Measurements from ENCODE around the gene ACP6.
A peak's percentile ranks its signal among the peaks of the same experiment; 100 is the strongest.

The ACP6 gene

GRCh38 chr1:147598621-147599361 lies 71.5 kb downstream of the ACP6 start:
- H3K27me3 ChIP-seq (ENCODE audit: control insufficient read depth in 5 of 5, insufficient read depth in 4 of 5, low read length in 5 of 5), result no peaks in the 10 kb centered on the region
- H3K36me3 ChIP-seq (ENCODE audit: control insufficient read depth in 5 of 5, insufficient read depth in 5 of 5, low read length in 5 of 5), result no peaks in the 10 kb centered on the region
- H3K27ac ChIP-seq (ENCODE audit: low read depth, low read length), result peak overlapping the region; percentile 60
- H3K9ac ChIP-seq (ENCODE audit: low read length in 5 of 5), result peak overlapping the region in 4 of 5 donors; percentile 63 to 87 (median 75)
- H3K9me3 ChIP-seq (ENCODE audit: control insufficient read depth in 5 of 5, low read length in 5 of 5), result no peaks in the 10 kb centered on the region
- H3K4me3 ChIP-seq (ENCODE audit: low read depth in 1 of 5, low read length in 5 of 5), result peak overlapping the region; percentile 85 to 96 (median 90)
- H3K4me1 ChIP-seq (ENCODE audit: control insufficient read depth in 5 of 5, insufficient read depth in 5 of 5, low read length in 5 of 5), result peaks cover 3 to 20% (median 16%) of the 10 kb centered on the region in 5 donors

GRCh38 chr1:147597010-147597409 lies 73.3 kb downstream of the ACP6 start:
- no peaks in the 10 kb centered on the region for H3K36me3 ChIP-seq (ENCODE audit: control insufficient read depth in 5 of 5, insufficient read depth in 5 of 5, low read length in 5 of 5)
- H3K9me3 ChIP-seq (ENCODE audit: control insufficient read depth in 5 of 5, low read length in 5 of 5), result peaks cover 0 to 3% (median 0%) of the 10 kb centered on the region in 5 donors
- H3K27ac ChIP-seq (ENCODE audit: low read depth, low read length), result no peak overlapping the region
- no peak overlapping the region for H3K4me3 ChIP-seq (ENCODE audit: low read depth in 1 of 5, low read length in 5 of 5)
- no peak overlapping the region for H3K9ac ChIP-seq (ENCODE audit: low read length in 5 of 5)
- no peaks in the 10 kb centered on the region for H3K27me3 ChIP-seq (ENCODE audit: control insufficient read depth in 5 of 5, insufficient read depth in 4 of 5, low read length in 5 of 5)
- H3K4me1 ChIP-seq (ENCODE audit: control insufficient read depth in 5 of 5, insufficient read depth in 5 of 5, low read length in 5 of 5), result peaks cover 5 to 25% (median 21%) of the 10 kb centered on the region in 5 donors
